Measurements from ENCODE around the gene SAFB. TPM values are rescaled to one million over a fixed set of nuclear protein-coding genes. Genes with fewer than 3 reads are reported as not detected.

SAFB gene
- 24.7 TPM for total RNA-seq
- 100 to 1,000 TPM in 2 of 8 donors, 10 to 100 TPM in 6; 82.1 to 101 (median 93.0) TPM for polyA plus RNA-seq (ENCODE audit: insufficient read depth in 1 of 8, insufficient read length in 8 of 8, low replicate concordance in 1 of 8)
- long read RNA-seq, donor 1, partial matches to known transcripts = 0 of 1 reads
- long read RNA-seq, donor 1, other reads (novel, unspliced or antisense) = 0 of 1 reads
- long read RNA-seq, donor 2, partial matches to known transcripts = 0 of 1 reads
- long read RNA-seq, donor 2, other reads (novel, unspliced or antisense) = 0 of 1 reads
- long read RNA-seq, donor 3, partial matches to known transcripts = 255 of 268 reads
- long read RNA-seq, donor 3, other reads (novel, unspliced or antisense) = 8 of 268 reads
- long read RNA-seq, donor 4, partial matches to known transcripts = 210 of 215 reads
- long read RNA-seq, donor 4, other reads (novel, unspliced or antisense) = 0 of 215 reads
- long read RNA-seq, donor 5, partial matches to known transcripts = 424 of 449 reads
- long read RNA-seq, donor 5, other reads (novel, unspliced or antisense) = 19 of 449 reads
- long read RNA-seq, donor 6, transcript SAFB-211 (21 exons, 3,014 nt) = major isoform, 5 of 613 reads
- long read RNA-seq, donor 6, partial matches to known transcripts = 575 of 613 reads
- long read RNA-seq, donor 6, other reads (novel, unspliced or antisense) = 29 of 613 reads
- long read RNA-seq, donor 7, partial matches to known transcripts = 356 of 367 reads
- long read RNA-seq, donor 7, other reads (novel, unspliced or antisense) = 9 of 367 reads
- long read RNA-seq, donor 8, partial matches to known transcripts = 209 of 215 reads
- long read RNA-seq, donor 8, other reads (novel, unspliced or antisense) = 6 of 215 reads
- long read RNA-seq, donor 9, partial matches to known transcripts = 219 of 228 reads
- long read RNA-seq, donor 9, other reads (novel, unspliced or antisense) = 5 of 228 reads
- long read RNA-seq, donor 10, partial matches to known transcripts = 306 of 318 reads
- long read RNA-seq, donor 10, other reads (novel, unspliced or antisense) = 10 of 318 reads
- long read RNA-seq, donor 11, partial matches to known transcripts = 283 of 300 reads
- long read RNA-seq, donor 11, other reads (novel, unspliced or antisense) = 12 of 300 reads

DNA sequence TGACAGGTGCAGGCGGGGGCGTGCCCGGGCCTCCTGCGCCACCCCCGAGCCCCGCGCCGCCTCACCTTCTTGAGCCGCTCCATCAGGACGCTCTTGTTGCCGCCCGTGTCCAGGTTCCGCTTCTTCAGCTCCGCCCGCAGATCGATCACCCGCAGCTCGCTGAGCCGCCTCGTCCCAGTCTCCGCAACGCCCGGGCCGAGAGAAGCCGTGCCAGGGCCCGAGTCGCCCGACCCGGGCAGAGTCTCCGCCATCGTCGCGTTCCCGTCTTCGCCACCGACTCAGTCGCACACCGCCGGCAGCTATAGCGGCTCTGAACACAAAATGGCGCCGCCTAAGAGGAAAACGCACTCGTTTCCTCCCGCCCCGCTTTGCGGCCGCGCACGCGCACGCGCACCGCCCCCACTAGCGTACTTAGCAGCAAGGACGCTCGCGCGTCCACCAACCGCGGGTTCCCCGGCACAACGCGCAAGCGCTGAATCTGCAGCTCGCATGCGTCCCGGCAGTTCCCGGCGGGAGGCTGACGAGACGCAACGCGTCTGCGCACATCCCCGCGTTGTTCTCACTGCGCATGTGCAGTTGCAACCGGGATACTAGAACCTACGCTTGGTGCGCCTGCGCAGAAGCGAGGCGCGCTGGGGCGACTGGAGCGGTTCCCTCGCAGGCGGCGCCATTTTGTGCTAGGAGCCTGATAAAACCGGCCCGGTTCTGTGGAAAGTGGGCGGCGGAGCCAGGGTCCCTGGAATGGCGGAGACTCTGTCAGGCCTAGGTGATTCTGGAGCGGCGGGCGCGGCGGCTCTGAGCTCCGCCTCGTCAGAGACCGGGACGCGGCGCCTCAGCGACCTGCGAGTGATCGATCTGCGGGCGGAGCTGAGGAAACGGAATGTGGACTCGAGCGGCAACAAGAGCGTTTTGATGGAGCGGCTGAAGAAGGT, at the start of gene SAFB, which contains the start of gene SAFB2:
Gene SAFB, plus strand, starts transcription at position 619 of the 932 bp plus-strand sequence. Its CDS starts 123 bp downstream, at position 742.
Gene SAFB2, minus strand, starts transcription at position 312 of the 932 bp plus-strand sequence. Its CDS starts 61 bp downstream, at position 251.
- Histone ChIP-seq H3K9me3 (replicated peaks; ENCODE audit: control insufficient read depth, low read depth, low read length) (no peaks in the 10 kb centered on the region), H3K4me1 (ENCODE audit: control insufficient read depth, insufficient read depth, low read length) (peaks cover 33% of the 10 kb centered on the region), H3K36me3 (ENCODE audit: control insufficient read depth, insufficient read depth, low read length) (peaks cover 54% of the 10 kb centered on the region), H3K4me3 (ENCODE audit: low read length) (peak within 1 kb of the TSS; percentile 100), H3K27me3 (ENCODE audit: control insufficient read depth, insufficient read depth, low read length) (no peaks in the 10 kb centered on the region), H3K27ac (ENCODE audit: low read length) (peak within 1 kb of the TSS; percentile 99)
- under 1% methylated on average over 116 of the region's 116 CpGs for WGBS (ENCODE audit: insufficient coverage)
- DNase-seq = peak; percentile 100

DNA sequence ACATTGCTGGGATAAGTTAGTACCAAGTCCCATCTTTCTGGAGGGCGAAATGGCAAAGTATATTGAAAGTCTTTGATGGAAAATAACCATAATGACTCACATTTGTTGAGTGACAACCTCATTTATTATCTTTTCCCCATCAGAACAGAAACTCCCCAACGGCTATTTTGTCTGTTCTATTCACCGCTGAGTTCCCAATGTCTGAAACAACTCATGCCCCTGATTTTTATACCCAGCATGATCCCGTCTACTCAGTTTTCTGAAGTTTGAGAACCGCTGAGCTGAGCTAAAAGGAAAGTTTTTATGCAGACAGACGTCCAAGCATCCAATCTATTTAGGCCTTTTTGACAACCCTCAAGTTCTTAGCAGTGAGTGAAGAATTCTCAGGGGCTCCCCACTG, 47.3 kb upstream of the SAFB start:
- no peak overlapping the region for H3K4me3 ChIP-seq (ENCODE audit: low read length)
- H3K9me3 ChIP-seq (replicated peaks; ENCODE audit: control insufficient read depth, low read depth, low read length) = no peaks in the 10 kb centered on the region
- H3K36me3 ChIP-seq (ENCODE audit: control insufficient read depth, insufficient read depth, low read length) = no peaks in the 10 kb centered on the region
- 61% methylated on average over 5 of the region's 6 CpGs for WGBS (ENCODE audit: insufficient coverage)
- no peak overlapping the region for H3K27ac ChIP-seq (ENCODE audit: low read length)
- DNase-seq = no peak
- H3K4me1 ChIP-seq (ENCODE audit: control insufficient read depth, insufficient read depth, low read length) = peaks cover 12% of the 10 kb centered on the region
- no peaks in the 10 kb centered on the region for H3K27me3 ChIP-seq (ENCODE audit: control insufficient read depth, insufficient read depth, low read length)

DNA sequence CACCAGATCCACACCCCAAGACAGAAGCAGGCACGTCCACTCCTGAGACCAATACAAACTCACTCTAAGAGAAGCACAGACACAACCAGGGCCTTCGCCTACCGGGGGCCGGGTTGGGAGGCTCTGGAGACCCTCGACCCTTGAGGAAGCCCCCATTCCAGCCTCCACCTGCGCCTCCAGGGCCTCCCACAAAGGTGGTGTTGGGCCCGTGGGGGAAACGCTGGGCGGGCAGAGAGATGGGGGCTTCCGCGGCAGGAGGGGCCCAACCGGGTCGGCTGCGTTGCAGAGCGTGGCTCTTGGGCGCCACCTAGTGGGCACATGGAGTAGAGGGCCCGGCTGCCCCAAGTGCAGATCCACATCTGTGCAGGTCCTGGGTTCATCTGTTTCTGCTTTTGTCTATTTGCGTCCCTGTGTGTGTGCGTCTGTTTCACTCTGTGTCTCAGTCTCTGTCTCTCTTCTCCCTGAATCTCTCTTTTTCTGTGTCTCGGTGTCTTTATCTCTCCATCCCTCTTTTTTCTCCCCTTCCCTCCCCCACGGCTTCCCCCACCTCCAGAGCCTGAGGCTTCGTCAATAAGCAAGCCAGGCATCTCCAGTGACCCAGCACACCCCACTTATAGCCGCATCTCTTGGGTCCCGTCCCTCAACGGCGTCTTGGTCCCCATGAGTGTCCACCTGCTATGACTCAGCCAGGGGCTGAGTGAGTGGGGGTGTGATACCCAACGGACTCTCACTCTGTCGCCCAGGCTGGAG, 44.6 kb upstream of the SAFB start:
- no peaks in the 10 kb centered on the region for H3K36me3 ChIP-seq (ENCODE audit: control insufficient read depth, insufficient read depth, low read length)
- H3K4me1 ChIP-seq (ENCODE audit: control insufficient read depth, insufficient read depth, low read length) = peaks cover 12% of the 10 kb centered on the region
- no peak overlapping the region for H3K27ac ChIP-seq (ENCODE audit: low read length)
- H3K9me3 ChIP-seq (replicated peaks; ENCODE audit: control insufficient read depth, low read depth, low read length) = no peaks in the 10 kb centered on the region
- WGBS (ENCODE audit: insufficient coverage) = 13% methylated on average over 18 of the region's 28 CpGs
- DNase-seq = peak; percentile 72
- H3K27me3 ChIP-seq (ENCODE audit: control insufficient read depth, insufficient read depth, low read length) = no peaks in the 10 kb centered on the region
- H3K4me3 ChIP-seq (ENCODE audit: low read length) = peak overlapping the region; percentile 14

DNA sequence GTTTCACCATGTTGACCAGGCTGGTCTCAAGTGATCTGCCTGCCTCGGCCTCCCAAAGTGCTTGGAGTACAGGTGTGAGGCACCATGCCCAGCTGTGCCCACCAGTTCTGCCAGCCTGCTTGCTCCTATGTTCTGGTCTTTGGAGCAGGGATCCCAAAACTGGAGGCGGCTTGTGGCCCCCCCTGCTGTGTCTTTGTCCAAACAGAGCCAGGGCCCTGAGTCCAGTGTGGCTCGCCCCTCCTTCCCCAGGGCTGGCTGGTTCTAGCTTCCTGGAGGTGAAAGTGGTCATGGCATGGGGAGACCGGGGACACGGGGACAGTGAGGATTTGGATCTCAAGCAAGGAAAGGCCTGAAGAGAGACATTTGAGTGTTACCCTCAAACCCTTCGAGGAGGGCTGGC, 43.6 kb upstream of the SAFB start:
- DNase-seq = no peak
- Histone ChIP-seq H3K36me3 (ENCODE audit: control insufficient read depth, insufficient read depth, low read length) (peaks cover 2% of the 10 kb centered on the region), H3K27ac (ENCODE audit: low read length) (no peak overlapping the region), H3K9me3 (replicated peaks; ENCODE audit: control insufficient read depth, low read depth, low read length) (no peaks in the 10 kb centered on the region), H3K27me3 (ENCODE audit: control insufficient read depth, insufficient read depth, low read length) (no peaks in the 10 kb centered on the region), H3K4me1 (ENCODE audit: control insufficient read depth, insufficient read depth, low read length) (peaks cover 12% of the 10 kb centered on the region), H3K4me3 (ENCODE audit: low read length) (no peak overlapping the region)
- 88% methylated on average over 5 of the region's 6 CpGs for WGBS (ENCODE audit: insufficient coverage)

DNA sequence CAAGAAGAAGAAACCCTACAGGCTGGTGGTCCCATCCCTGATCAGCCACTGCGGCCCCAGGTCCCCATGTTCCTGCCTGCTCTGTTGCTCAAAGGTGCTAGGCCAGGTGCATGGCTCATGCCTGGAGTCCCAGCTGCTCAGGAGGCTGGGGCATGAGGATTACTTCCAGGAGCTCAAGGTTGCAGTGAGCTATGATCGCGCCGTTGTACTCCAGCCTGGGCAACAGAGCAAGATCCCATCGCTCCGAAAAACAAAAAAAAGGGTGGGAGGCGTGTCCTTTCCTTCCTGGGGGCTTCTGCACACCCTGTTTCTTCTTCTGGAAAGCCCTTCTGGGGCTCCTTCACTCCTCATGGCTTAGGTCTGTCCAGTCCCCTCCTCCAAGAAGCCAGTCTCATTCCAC, 43.2 kb upstream of the SAFB start:
- 81% methylated on average over 7 of the region's 7 CpGs for WGBS (ENCODE audit: insufficient coverage)
- no peak overlapping the region for H3K27ac ChIP-seq (ENCODE audit: low read length)
- H3K4me1 ChIP-seq (ENCODE audit: control insufficient read depth, insufficient read depth, low read length) = peaks cover 12% of the 10 kb centered on the region
- no peak overlapping the region for H3K4me3 ChIP-seq (ENCODE audit: low read length)
- no peaks in the 10 kb centered on the region for H3K27me3 ChIP-seq (ENCODE audit: control insufficient read depth, insufficient read depth, low read length)
- no peaks in the 10 kb centered on the region for H3K9me3 ChIP-seq (replicated peaks; ENCODE audit: control insufficient read depth, low read depth, low read length)
- H3K36me3 ChIP-seq (ENCODE audit: control insufficient read depth, insufficient read depth, low read length) = peaks cover 5% of the 10 kb centered on the region
- no peak for DNase-seq

DNA sequence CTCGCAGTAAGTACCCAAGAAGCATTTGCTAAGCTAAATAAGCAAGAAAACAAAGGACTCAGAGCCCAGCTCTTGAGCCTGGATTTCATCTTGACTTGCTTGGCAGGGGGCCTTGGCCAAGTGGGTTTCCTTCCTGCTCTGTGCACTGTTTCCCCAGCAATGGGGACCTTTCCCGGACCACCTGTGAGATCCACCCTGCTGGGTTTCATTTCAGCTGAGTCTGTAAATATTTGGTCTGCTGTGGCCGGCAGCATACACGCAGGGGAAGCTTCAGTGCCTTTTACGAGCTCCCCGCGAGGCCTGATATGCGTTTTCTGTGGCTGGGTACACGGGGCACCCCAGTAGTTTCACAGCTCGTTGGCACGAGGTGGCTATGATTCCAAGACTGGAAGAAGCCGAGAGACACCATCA, 42.7 kb upstream of the SAFB start:
- peaks cover 14% of the 10 kb centered on the region for H3K4me1 ChIP-seq (ENCODE audit: control insufficient read depth, insufficient read depth, low read length)
- no peaks in the 10 kb centered on the region for H3K27me3 ChIP-seq (ENCODE audit: control insufficient read depth, insufficient read depth, low read length)
- H3K27ac ChIP-seq (ENCODE audit: low read length) = no peak overlapping the region
- H3K4me3 ChIP-seq (ENCODE audit: low read length) = no peak overlapping the region
- DNase-seq = no peak
- no peaks in the 10 kb centered on the region for H3K9me3 ChIP-seq (replicated peaks; ENCODE audit: control insufficient read depth, low read depth, low read length)
- WGBS (ENCODE audit: insufficient coverage) = 28% methylated on average over 11 of the region's 12 CpGs
- H3K36me3 ChIP-seq (ENCODE audit: control insufficient read depth, insufficient read depth, low read length) = peaks cover 5% of the 10 kb centered on the region

DNA sequence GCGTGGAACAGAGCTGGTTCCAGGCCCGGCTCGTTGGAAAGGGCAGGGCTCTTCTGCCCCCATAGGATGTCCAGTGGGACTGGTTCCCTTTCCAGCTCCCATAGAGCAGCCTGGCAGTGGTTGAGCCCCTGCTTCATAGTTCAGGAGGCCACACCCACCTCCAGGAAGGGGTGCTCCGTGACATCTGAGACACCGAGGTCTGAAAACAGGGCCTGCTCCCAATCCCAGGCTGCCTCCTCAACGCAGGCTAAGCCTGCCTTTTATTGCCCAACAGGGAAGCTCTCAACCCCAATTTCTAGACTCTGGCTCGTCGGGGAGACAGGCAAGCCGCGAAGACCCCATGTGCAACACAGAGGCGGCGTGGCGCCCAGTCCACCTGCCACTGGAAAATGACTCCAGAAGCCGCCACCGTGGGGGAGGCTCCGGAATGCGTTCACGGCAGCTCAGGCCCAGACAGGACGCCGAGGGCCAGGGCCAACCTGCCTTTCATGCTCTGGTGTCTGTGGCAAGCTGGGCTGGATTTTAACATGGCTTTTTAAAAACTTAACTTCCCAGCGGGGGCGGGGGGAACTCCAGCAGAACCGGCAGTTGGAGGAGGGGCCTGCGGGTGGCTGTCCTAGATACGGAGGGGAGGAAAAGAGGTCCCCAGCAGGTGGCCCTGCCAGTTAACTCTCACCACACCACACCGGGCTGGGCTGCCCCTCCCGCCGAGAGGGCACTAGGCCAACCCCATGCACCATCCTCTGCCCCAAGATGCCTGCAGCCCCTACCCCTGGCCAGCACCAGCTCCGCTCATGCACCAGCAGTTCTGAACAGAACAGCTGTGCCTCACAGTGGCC, 37.2 kb upstream of the SAFB start:
- WGBS (ENCODE audit: insufficient coverage) = 22% methylated on average over 22 of the region's 29 CpGs
- Histone ChIP-seq H3K4me1 (ENCODE audit: control insufficient read depth, insufficient read depth, low read length) (peaks cover 19% of the 10 kb centered on the region), H3K36me3 (ENCODE audit: control insufficient read depth, insufficient read depth, low read length) (peaks cover 50% of the 10 kb centered on the region), H3K4me3 (ENCODE audit: low read length) (no peak overlapping the region), H3K27ac (ENCODE audit: low read length) (peak overlapping the region; percentile 79), H3K27me3 (ENCODE audit: control insufficient read depth, insufficient read depth, low read length) (no peaks in the 10 kb centered on the region), H3K9me3 (replicated peaks; ENCODE audit: control insufficient read depth, low read depth, low read length) (no peaks in the 10 kb centered on the region)
- peak; percentile 71 for DNase-seq

DNA sequence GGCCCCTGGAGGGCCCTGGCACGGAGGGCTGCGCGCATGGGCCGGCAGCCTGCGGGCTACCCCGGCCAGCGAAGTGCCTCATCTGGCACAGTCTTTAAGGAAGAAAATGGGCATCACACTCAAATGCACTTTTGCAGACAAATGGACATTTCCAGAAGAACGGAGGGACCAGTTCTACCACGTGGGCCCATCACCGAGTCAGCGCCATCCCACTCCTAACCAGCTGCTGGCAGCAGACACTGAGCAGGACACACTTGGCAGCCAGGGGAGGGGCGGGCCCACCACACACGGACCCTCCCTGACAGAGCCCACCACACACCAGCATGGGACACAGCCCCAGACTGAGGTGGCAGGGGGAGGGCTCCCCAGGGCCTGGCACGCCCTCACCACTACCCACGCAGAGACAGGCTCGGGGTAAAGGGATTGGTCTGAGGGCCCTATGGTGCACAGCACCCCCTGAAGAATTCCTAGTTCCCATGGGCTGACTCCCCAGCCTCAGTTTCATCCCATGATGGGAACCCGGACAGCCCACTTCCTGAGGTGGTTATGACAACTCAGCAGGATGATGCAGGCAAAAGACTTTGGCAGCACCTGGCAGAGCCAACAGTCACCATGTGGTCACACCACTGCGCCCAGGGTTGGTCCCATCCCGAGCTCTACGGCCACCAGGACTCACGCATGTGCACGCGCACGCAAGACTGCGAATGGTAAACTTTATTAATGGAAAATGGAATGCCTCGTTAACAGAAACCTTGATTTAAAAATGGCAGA, 36.4 kb upstream of the SAFB start:
- no peaks in the 10 kb centered on the region for H3K9me3 ChIP-seq (replicated peaks; ENCODE audit: control insufficient read depth, low read depth, low read length)
- H3K27me3 ChIP-seq (ENCODE audit: control insufficient read depth, insufficient read depth, low read length) = no peaks in the 10 kb centered on the region
- H3K4me3 ChIP-seq (ENCODE audit: low read length) = no peak overlapping the region
- H3K4me1 ChIP-seq (ENCODE audit: control insufficient read depth, insufficient read depth, low read length) = peaks cover 19% of the 10 kb centered on the region
- 65% methylated on average over 16 of the region's 26 CpGs for WGBS (ENCODE audit: insufficient coverage)
- peaks cover 55% of the 10 kb centered on the region for H3K36me3 ChIP-seq (ENCODE audit: control insufficient read depth, insufficient read depth, low read length)
- no peak for DNase-seq
- H3K27ac ChIP-seq (ENCODE audit: low read length) = peak overlapping the region; percentile 79

All from muscle of leg (tissue), 16 donors.